Glutamatergic neuron (in vitro differentiated cells): ENCODE results near the gene DCLRE1C. TPM values are rescaled to one million over a fixed set of nuclear protein-coding genes. Genes with fewer than 3 reads are reported as not detected.
"Not testable (repeated sequence)": the region's sequence is repeated elsewhere in the genome, so short reads cannot be mapped to it uniquely, and the experiment has no call there.

Source experiments
- DNase-seq: peaks from one replicate; pipeline ENCODE4 v3.0.0; 2022
- H3K27ac Mint-ChIP-seq: one replicate; pipeline ENCODE4 v1.8.0; 2020; ENCODE audit warnings: mild to moderate bottlenecking, mixed read lengths, inconsistent platforms; ENCODE audit not compliant: unreplicated experiment
- H3K27me3 Mint-ChIP-seq: one replicate; pipeline ENCODE4 v1.8.0; 2020; ENCODE audit warnings: mild to moderate bottlenecking, moderate library complexity, mixed read lengths, inconsistent platforms; ENCODE audit not compliant: unreplicated experiment
- H3K36me3 Mint-ChIP-seq: one replicate; pipeline ENCODE4 v1.8.0; 2020; ENCODE audit warnings: mild to moderate bottlenecking, mixed read lengths, inconsistent platforms; ENCODE audit not compliant: unreplicated experiment
- H3K4me1 Mint-ChIP-seq: one replicate; pipeline ENCODE4 v1.8.0; 2020; ENCODE audit warnings: mild to moderate bottlenecking, low read depth, mixed read lengths, inconsistent platforms; ENCODE audit not compliant: unreplicated experiment
- H3K4me3 Mint-ChIP-seq: one replicate; pipeline ENCODE4 v1.8.0; 2020; ENCODE audit warnings: mild to moderate bottlenecking, mixed read lengths, inconsistent platforms; ENCODE audit not compliant: unreplicated experiment
- H3K9me3 Mint-ChIP-seq: one replicate; pipeline ENCODE4 v1.8.0; 2020; ENCODE audit warnings: mild to moderate bottlenecking, moderate library complexity, mixed read lengths, inconsistent platforms; ENCODE audit not compliant: unreplicated experiment
- CTCF ChIP-seq: fragments of 200-600 bp; sonication (generic); IDR thresholded peaks from one replicate; pipeline ENCODE4 v1.5.0; 2021; ENCODE audit not compliant: partially characterized antibody, unreplicated experiment
- total RNA-seq: library from RNA; stranded (reverse); fragmentation: NEBNext Ultra II Directional; extraction: Animal tissue kit (Norgen Biotek cat#: 25700); gene quantifications from one replicate; pipeline ENCODE4 v1.2.1, GENCODE V29; 2021; ENCODE audit not compliant: unreplicated experiment

The DCLRE1C gene
- total RNA-seq, 1 donor from 2014 or later, result 8.5 TPM

- no peak overlapping the region for H3K27ac Mint-ChIP-seq
- H3K27me3 Mint-ChIP-seq, result no peaks in the 10 kb centered on the region
- no peak for DNase-seq
- TF ChIP-seq CTCF, result no peak
- no peaks in the 10 kb centered on the region for H3K9me3 Mint-ChIP-seq
- H3K36me3 Mint-ChIP-seq, result no peaks in the 10 kb centered on the region
- peaks cover 3% of the 10 kb centered on the region for H3K4me1 Mint-ChIP-seq
- no peak overlapping the region for H3K4me3 Mint-ChIP-seq
Observed at GRCh38 chr10:14949291-14949690, 4.6 kb downstream of the DCLRE1C start.

- no peak for TF ChIP-seq CTCF
- Mint-ChIP-seq H3K27ac (no peak overlapping the region), H3K27me3 (no peaks in the 10 kb centered on the region), H3K4me3 (no peak overlapping the region), H3K9me3 (no peaks in the 10 kb centered on the region), H3K4me1 (no peaks in the 10 kb centered on the region), H3K36me3 (no peaks in the 10 kb centered on the region)
- no peak for DNase-seq
Observed at GRCh38 chr10:14947268-14947667, 6.6 kb downstream of the DCLRE1C start.

GRCh38 chr10:14945108-14945507, 8.8 kb downstream of the DCLRE1C start:
- Mint-ChIP-seq H3K4me3 (no peak overlapping the region), H3K27ac (no peak overlapping the region), H3K4me1 (no peaks in the 10 kb centered on the region), H3K27me3 (no peaks in the 10 kb centered on the region), H3K36me3 (no peaks in the 10 kb centered on the region), H3K9me3 (no peaks in the 10 kb centered on the region)
- TF ChIP-seq CTCF, result no peak
- no peak for DNase-seq

- H3K9me3 Mint-ChIP-seq, DNase-seq, H3K27ac Mint-ChIP-seq, H3K4me3 Mint-ChIP-seq, H3K27me3 Mint-ChIP-seq, H3K4me1 Mint-ChIP-seq, H3K36me3 Mint-ChIP-seq: not testable (repeated sequence)
Observed at GRCh38 chr10:14942950-14943338, 11.0 kb downstream of the DCLRE1C start.

GRCh38 chr10:14942147-14942949, 11.5 kb downstream of the DCLRE1C start:
- not testable (repeated sequence) for H3K4me1 Mint-ChIP-seq, H3K36me3 Mint-ChIP-seq, H3K27me3 Mint-ChIP-seq, H3K9me3 Mint-ChIP-seq, H3K4me3 Mint-ChIP-seq, DNase-seq, H3K27ac Mint-ChIP-seq

- not testable (repeated sequence) for DNase-seq, H3K9me3 Mint-ChIP-seq, H3K36me3 Mint-ChIP-seq, H3K4me1 Mint-ChIP-seq, H3K27ac Mint-ChIP-seq, H3K27me3 Mint-ChIP-seq, H3K4me3 Mint-ChIP-seq
Observed at GRCh38 chr10:14938971-14939370, 14.9 kb downstream of the DCLRE1C start.
